Stimulated activated CD8-positive, alpha-beta memory T cell treated with anti-CD3 and anti-CD28 coated beads, Interleukin-4, amount 100 ng/mL, for 4 hours (primary cell): Measurements from ENCODE around the gene AGFG1.

Experiments used
- DNase-seq, 2 donors: peaks; one replicate each; pipeline ENCODE4 v3.0.0-alpha.2; 2020; ENCODE audit warnings: low read depth in 2 of 2, low spot score in 1 of 2

Gene AGFG1

DNA sequence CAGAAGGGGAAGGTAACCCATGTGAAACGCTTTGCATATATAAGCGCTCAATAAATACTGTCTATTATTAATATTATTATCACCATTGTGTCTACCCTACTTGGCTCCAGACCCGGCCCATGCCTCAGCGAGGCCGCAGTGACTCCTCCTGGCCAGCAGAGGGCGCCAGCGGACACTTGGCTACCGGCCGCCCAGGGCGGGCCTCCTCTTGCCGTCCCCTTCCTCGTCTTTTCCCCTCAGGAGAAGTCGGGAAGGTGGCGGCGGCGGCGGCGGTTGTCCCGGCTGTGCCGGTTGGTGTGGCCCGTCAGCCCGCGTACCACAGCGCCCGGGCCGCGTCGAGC is at the start of gene AGFG1:
TSS of gene AGFG1 (plus strand) at position 233 of the 341 bp plus-strand sequence. CDS start 266 bp downstream, outside the sequence.
- peak; percentile 67 to 80 for DNase-seq

- no peak for DNase-seq
Measured at GRCh38 chr2:227423656-227424499, 48.1 kb upstream of the AGFG1 start.

DNA sequence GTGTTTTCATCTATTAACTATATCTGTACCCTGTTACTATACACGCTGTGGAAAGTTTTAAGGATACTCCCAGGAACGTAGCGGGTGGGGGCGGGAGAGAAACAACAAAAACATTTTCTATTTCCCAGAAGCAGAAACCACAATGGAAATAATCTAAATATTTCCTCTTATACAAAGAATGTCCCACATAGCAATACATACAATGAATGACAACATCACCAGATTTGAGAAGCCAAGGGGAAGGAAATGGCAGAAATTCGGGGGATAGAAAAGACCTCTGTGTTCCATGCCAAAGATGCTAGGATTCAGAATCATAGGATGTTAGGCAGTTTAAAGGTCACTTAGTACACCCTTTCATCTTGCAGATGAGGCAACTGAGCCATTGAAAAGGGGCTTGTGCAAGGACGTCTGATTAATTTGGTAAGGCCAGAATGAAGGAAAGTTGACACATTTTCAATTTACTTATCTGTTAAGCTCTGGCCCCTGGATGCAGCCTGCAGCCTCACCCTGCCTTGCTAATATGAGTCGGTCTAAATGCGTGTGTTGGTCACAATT is 43.1 kb upstream of the AGFG1 start:
- no peak for DNase-seq

- no peak for DNase-seq
Measured at GRCh38 chr2:227430639-227431038, 41.3 kb upstream of the AGFG1 start.

- DNase-seq, result no peak
Measured at GRCh38 chr2:227433171-227433570, 38.8 kb upstream of the AGFG1 start.

DNA sequence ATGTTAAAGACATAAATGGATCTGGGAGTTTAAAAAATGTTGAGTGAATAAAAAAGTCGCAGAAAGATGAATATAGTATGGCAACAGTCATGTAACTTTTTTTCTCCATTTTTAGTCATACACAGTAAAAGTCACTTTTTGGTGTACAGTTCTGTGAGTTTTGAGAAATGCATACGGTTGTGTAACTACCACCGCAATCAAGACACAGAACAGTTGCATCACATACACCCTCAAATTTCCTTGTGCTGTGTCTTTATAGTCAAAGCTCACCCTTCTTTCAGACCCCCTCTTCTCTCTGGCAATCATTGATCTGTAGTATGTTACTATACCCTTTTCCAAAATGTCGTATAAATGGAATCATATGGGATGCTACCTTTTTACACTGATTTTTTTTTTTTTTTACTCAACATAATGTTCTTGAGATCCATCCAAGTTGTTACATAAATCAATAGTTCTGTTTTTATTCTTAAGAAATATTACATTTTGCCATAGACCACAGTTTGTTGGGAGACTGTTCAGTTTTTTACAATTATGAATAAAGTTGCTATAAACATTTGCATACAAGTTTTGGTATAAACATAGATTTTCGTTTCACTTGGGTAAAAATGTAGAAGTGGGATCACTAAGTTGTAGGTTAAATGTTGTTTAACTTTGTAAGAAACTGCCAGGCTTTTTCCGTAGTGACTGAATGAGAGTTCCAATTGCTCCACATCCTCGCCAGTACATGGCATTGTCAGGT is 35.4 kb upstream of the AGFG1 start:
- no peak for DNase-seq

DNA sequence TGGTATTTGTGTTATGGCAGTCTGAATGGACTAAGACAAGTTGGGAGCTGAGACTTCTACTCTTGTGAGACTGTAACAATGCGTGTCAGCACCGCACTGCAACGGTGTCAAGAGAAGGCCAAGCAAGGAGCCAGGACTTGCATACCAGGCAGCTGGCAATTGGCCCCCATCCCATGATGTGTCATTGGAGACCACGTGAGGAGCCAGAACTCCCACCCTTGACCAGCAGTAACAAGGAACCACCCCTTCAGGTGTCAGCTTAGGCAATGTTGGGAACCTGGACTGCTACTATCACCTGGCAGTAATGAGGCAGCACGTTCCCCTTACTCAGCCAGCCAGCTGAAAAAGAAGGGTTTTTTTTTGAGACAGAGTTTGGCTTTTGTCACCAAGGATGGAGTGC is 32.7 kb upstream of the AGFG1 start:
- no peak for DNase-seq

DNA sequence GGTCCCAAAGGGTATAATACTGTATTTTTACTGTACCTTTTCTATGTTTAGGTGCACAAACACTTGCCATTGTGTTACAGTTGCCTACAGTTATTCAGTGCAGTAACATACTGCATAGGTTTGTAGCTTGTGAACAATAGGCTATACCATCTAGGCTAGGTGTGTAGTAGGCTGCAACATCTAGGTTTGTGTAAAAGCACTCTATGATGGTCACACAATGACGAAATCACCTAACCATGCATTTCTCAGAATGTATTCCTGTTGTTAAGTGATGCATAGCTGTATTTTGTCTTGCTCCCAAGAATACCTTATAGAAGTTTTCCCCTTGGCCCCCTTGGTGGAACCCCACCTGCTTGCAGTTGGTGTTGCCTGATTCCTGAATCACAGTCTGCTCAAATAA is 29.3 kb upstream of the AGFG1 start:
- DNase-seq, result no peak

DNA sequence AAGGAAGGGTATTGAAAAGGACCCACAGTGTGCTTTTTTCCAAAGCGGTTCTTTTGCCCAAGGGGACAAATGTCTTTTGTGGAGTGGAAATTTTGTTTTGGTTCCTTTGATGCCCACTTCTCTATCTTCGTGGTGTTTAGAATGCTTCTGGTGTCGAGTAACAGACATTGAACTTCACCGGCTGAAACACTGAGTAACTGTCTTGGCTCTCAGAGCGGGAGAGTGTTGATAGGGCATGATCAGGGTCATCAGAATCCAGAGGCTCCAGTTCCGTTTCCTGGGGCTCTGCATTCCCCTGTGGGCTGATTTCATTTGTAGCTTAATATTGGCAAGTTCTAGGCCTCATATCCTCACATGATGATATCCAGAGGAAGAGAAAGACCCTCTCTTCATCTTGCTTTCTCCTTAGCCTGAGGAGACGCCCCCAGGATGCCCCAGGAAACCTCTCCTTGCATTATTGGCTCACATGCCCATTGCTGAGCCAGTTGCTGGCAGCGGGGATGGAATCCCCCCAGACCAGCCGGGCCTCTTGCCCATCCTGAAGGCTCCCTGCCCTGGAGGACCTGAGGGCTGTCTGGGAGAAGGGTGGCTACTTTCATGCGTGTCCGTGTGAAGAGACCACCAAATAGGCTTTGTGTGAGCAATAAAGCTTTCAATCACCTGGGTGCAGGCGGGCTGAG is 27.9 kb upstream of the AGFG1 start:
- no peak for DNase-seq

DNA sequence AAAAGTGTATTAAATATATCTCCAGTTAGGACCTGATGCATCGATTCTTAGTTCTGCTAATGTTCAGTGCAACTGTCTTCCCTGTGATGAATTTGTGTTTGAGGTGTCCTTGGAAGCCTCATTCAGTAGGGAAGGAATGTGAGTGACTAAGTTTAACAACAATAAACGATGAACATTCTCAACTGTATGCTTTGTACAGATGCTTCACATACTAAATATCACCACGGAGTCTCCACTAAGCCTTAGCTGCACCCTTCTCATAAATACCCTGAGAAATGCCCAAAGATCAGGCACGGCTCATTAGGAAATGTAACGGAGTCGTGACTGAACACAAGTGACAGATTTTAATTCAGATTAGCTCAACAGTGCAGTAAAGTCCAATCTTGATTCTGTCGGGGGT is 24.4 kb upstream of the AGFG1 start:
- no peak for DNase-seq

DNA sequence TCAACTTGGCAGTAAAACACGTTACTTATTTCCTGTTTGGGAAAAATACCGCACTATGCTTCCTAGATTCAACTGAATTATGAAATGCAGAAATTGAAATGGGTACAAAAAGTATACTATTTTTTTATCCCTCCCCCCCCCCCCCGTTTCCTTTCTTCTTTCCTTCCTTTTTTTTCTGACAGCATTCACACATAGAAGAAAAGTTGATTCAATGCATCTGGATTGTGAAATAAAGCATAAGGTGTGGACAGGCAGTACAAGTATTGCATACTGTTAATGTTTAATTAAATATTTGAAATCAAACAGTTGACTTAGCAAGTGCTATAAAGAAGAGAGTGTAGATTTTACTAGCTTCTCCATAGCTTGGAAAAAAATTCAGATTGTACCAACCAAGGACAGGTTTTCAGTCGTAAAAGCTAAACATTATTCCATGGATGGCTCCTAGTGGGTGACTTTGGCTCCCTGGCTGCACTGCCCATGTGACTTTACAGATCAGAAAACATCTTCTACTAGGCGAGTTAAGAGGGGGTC is 21.6 kb upstream of the AGFG1 start:
- no peak for DNase-seq

- DNase-seq, result no peak
Measured at GRCh38 chr2:227450926-227451654, 20.9 kb upstream of the AGFG1 start.

DNA sequence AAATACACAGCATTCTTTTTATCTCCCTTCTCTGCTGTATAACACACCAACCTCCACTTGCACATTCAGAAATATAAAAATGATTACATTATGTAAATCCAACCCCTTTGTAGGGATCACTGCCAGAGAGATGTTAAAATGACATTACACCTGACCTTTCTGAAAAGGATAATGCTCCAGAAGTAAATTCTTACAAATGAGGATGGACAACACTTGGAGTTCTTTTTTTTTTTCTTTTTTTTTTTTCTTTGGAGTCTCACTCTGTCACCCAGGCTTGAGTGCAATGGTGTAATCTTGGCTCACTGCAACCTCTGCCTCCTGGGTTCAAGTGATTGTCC is 20.3 kb upstream of the AGFG1 start:
- no peak for DNase-seq

DNA sequence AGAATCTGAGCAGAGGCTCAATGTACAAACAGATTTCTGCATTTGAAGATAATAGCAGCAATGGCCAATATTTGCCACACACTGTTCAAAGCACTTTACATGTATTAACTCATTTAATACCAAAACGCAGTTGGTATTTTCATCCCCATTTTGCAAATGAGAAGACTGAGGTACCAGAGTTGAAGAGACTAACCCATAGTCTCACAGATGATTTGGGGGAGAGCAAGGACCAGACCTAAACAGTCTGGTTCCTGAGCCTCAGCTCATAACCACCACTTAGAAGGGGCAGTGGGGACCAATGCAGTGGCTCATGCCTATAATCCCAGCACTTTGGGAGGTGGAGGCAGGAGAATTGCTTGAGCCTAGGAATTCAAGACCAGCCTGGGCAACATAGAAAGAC is 18.1 kb upstream of the AGFG1 start:
- DNase-seq, result no peak

GRCh38 chr2:227454323-227454860 is 17.6 kb upstream of the AGFG1 start:
- no peak for DNase-seq

DNA sequence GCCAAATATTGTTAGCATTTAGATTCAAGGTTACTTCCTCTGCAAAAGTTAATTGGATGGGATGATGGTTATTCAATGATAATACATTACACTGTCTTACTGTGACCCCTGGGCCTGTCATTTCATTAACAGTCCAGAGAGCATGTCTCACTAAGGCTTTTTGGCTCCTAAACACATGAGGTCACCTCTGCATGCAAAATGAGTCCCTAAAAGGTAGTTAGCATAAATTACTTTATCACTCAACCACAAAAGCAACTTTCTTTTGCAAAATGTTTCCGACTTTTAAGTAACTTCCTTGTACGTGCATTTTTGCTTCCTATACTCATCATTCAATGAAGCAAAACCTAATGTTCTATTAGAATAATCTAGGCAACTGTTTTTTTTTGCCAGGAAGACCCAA is 16.8 kb upstream of the AGFG1 start:
- DNase-seq, result no peak

DNA sequence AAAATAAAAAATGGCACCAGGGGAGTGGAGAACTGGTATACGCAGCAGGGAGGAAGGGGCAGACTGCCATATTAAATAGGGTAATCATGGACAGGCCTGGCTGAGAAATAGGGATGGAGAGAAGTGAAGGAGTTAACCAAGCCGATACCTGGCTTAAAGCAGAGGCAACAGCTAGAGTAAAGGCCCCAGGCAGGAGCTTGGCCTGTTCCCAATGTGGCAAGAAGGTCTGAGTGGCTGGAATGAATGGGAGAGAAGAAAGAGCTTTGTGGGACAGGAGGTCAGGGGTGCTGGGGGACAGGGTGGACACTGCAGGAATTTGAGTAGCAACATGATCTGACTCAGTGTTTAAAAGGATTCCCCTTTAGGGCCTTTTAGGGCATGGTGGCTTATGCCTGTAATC is 15.9 kb upstream of the AGFG1 start:
- DNase-seq, result no peak

DNA sequence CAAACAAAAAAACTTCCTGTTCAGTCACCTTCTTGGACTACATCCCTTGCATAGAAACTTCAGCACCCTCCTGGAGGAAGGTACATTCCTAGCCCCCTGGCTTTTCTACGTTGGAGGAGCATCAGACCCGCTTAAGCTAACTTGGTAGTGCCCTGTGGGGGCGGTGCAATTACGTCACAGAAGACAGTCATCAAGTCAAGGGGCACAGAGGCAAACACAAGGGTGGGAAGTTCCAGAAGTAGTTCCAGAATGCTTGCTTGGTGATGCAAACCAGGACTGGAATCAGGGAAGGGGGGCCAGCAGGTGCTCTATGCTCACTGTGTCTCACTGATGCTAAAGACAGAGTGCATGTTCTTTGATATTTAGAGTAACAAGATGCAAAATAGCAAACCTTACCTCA is 15.2 kb upstream of the AGFG1 start:
- DNase-seq, result no peak

GRCh38 chr2:227460070-227460485 is 11.9 kb upstream of the AGFG1 start:
- peak; percentile 30 to 65 for DNase-seq

GRCh38 chr2:227460833-227461232 is 11.1 kb upstream of the AGFG1 start:
- DNase-seq, result no peak
